ENCODE data around the gene TRIO. TPM values are rescaled to one million over a fixed set of nuclear protein-coding genes. Genes with fewer than 3 reads are reported as not detected.
A peak's percentile ranks its signal among the peaks of the same experiment; 100 is the strongest.

The TRIO gene
- total RNA-seq, 1 donor from 2014 or later, result 148 TPM

GRCh38 chr5:14358536-14358935 is 215.4 kb downstream of the TRIO start:
- H3K4me1 ChIP-seq, result peaks cover 3% of the 10 kb centered on the region
- H3K27ac ChIP-seq, result no peak overlapping the region
- DNase-seq (no peak), ATAC-seq (no peak)
- H3K4me3 ChIP-seq, result no peak overlapping the region
- H3K27me3 ChIP-seq, result no peaks in the 10 kb centered on the region
- H3K9me3 ChIP-seq, result no peaks in the 10 kb centered on the region
- no peak for TF ChIP-seq CTCF (IDR thresholded peaks at IDR 0.05)
- peaks cover 47% of the 10 kb centered on the region for H3K36me3 ChIP-seq
- intact Hi-C loops (cut with DNase I), result no loop called here

GRCh38 chr5:14359069-14360043 is 216.2 kb downstream of the TRIO start:
- no peak overlapping the region for H3K4me3 ChIP-seq
- no peak overlapping the region for H3K27ac ChIP-seq
- H3K27me3 ChIP-seq, result no peaks in the 10 kb centered on the region
- peak; percentile 8 for ATAC-seq
- H3K36me3 ChIP-seq, result peaks cover 55% of the 10 kb centered on the region
- intact Hi-C loops (cut with DNase I), result no loop called here
- peaks cover 3% of the 10 kb centered on the region for H3K4me1 ChIP-seq
- no peaks in the 10 kb centered on the region for H3K9me3 ChIP-seq
- DNase-seq, result no peak
- TF ChIP-seq CTCF (IDR thresholded peaks at IDR 0.05), result no peak

- Histone ChIP-seq H3K4me3 (no peak overlapping the region), H3K36me3 (peaks cover 87% of the 10 kb centered on the region), H3K9me3 (no peaks in the 10 kb centered on the region), H3K4me1 (no peaks in the 10 kb centered on the region), H3K27me3 (no peaks in the 10 kb centered on the region), H3K27ac (no peak overlapping the region)
- DNase-seq (no peak), ATAC-seq (peak; percentile 63)
- intact Hi-C loops (cut with DNase I), result no loop called here
- TF ChIP-seq CTCF (IDR thresholded peaks at IDR 0.05), result no peak
These were observed 219.3 kb downstream of the TRIO start for GRCh38 chr5:14362491-14362890.

- Histone ChIP-seq H3K36me3 (peaks cover 87% of the 10 kb centered on the region), H3K27me3 (no peaks in the 10 kb centered on the region), H3K27ac (no peak overlapping the region), H3K4me1 (no peaks in the 10 kb centered on the region), H3K4me3 (no peak overlapping the region), H3K9me3 (no peaks in the 10 kb centered on the region)
- no peak for TF ChIP-seq CTCF (IDR thresholded peaks at IDR 0.05)
- intact Hi-C loops (cut with DNase I), result no loop called here
- no peak for ATAC-seq
- DNase-seq, result no peak
These were observed 221.0 kb downstream of the TRIO start for GRCh38 chr5:14364096-14364495.

- Histone ChIP-seq H3K4me3 (no peak overlapping the region), H3K27me3 (no peaks in the 10 kb centered on the region), H3K36me3 (peaks cover 87% of the 10 kb centered on the region), H3K9me3 (no peaks in the 10 kb centered on the region), H3K27ac (no peak overlapping the region), H3K4me1 (no peaks in the 10 kb centered on the region)
- peak; percentile 39 for TF ChIP-seq CTCF (IDR thresholded peaks at IDR 0.05)
- no peak for DNase-seq
- intact Hi-C loops (cut with DNase I), result no loop called here
- ATAC-seq, result peak; percentile 52
These were observed 221.7 kb downstream of the TRIO start for GRCh38 chr5:14364576-14365472.

All from upper lobe of right lung (tissue), 1 donor.